HG02759 (cell line): ENCODE measurements around the gene PITHD1.
A peak's percentile ranks its signal among the peaks of the same experiment; 100 is the strongest.
"Not testable (repeated sequence)": the region's sequence is repeated elsewhere in the genome, so short reads cannot be mapped to it uniquely, and the experiment has no call there.

Experiments used
- ATAC-seq: cut with Tn5 transposase; IDR thresholded peaks from one replicate; pipeline ENCODE4 v1.9.1; 2021; ENCODE audit warnings: mild to moderate bottlenecking, moderate library complexity; ENCODE audit not compliant: unreplicated experiment

PITHD1 gene, protein sequence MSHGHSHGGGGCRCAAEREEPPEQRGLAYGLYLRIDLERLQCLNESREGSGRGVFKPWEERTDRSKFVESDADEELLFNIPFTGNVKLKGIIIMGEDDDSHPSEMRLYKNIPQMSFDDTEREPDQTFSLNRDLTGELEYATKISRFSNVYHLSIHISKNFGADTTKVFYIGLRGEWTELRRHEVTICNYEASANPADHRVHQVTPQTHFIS

DNA sequence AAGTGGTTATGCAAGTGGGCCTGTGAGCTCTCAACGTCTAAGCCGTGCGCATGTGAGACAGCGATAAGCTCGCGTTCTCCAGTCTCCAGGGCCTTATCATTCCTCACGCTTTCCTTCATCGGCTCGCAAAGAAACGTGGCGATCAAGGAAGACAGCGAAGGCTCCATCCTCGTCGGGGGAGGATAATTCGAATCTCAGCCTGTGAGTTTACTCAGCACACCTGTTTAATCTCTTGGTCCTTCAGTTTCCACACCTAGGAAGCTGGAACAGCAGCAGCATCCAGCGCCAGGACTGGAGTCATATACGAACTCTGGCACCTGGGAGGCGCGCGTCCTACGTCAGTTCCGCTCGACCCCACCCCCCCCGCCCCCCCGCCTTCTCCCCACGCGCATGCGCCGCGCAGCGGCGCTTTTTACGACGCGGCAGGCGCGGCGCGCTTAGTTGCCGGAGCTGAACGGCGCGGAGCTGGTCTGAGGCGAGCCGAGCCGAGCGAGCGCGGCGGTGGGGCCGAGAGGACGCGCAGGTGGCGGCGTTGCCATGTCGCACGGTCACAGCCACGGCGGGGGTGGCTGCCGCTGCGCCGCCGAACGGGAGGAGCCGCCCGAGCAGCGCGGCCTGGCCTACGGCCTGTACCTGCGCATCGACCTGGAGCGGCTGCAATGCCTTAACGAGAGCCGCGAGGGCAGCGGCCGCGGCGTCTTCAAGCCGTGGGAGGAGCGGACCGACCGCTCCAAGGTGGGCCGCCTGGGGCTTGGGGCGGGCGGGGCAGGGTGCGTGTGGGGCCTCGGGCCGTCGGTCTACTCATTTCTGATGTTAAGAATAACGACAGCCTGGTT, at the start of gene PITHD1:
Gene PITHD1, plus strand, starts transcription at position 440 of the 836 bp plus-strand sequence. Its CDS starts 98 bp downstream, at position 538.
- ATAC-seq, result peak; percentile 78

DNA sequence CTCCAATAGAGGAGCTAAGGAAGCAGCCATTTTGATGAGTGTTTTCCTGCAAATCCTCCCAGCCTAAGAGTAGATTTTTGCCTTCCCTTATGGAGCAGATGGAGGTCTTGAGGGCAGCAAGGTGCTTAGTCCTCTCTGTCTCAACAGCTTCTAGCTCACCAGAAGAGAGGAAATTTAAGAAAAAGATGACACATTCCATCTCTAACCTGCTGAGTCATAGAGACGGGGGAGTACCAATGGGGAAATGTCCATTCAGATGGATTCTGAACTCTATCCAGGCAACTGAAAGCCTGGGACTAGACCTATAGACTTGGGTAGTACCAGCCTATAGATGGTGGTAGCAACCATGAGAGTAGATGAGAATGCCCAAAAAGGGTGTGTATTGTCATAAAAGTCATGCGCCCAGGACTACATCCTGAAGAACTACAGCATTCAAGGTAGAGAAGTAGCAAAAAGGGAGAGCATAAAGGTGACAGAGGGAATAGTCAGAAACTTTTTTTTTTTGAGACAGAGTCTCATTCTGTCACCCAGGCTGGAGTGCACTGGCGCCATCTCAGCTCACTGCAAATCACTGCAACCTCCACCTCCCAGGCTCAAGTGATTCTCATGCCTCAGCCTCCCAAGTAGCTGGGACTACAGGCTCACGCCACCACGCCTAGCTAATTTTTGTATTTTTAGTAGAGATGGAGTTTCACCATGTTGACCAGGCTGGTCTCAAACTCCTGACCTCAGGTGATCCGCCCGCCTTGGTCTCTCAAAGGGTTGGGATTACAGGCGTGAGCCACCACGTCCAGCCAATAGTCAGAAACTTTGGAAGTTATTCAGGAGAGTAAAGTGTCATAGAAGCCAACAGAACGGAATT, 45.6 kb upstream of the PITHD1 start:
- ATAC-seq, result no peak

DNA sequence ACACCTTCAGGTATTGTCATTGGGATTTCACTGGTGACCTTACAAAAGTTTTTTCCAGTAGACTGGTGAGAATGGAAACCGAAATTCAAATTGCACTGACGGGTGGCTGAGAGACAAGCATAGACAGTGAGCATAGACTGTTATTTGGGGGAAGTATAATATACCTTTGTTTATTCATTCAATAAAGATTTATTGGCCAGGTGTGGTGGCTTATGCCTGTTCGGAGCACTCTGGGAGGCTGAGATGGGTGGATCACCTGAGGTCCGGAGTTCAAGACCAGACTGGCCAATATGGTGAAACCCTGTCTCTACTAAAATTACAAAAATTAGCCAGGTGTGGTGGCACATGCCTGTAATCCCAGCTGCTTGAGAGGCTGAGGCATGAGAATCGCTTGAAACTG, 44.9 kb upstream of the PITHD1 start:
- ATAC-seq, result not testable (repeated sequence)

DNA sequence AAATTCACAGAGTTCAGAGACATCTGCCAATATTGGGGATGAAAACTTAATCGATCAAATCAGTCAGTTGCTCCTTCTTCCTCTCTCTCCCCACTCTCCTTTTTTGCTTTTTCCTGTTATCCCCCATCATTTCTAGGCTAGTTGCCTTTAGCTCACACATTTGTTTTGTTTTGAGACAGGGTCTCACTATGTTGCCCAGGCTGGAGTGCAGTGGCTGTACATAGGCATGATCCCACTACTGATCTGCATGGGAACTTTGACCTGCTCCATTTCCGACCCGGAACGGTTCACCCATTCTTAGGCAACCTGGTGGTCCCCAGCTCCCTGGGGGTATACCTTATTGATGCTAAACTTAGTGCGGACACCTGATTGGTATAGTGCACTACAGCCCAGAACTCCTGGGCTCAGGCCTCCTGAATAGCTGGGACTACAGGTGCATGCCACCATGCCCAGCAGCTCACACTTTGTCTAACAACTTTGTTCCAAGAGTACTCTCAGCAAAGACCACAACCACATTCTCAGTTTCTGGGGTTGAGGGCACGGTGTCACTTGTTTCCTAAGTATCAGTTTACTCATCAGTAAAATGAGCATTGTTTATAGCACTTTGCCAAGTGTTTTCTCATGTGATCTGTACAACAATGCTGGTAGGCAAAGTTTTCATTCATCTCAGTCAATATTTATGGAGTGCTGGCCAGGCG, 41.6 kb upstream of the PITHD1 start:
- no peak for ATAC-seq

DNA sequence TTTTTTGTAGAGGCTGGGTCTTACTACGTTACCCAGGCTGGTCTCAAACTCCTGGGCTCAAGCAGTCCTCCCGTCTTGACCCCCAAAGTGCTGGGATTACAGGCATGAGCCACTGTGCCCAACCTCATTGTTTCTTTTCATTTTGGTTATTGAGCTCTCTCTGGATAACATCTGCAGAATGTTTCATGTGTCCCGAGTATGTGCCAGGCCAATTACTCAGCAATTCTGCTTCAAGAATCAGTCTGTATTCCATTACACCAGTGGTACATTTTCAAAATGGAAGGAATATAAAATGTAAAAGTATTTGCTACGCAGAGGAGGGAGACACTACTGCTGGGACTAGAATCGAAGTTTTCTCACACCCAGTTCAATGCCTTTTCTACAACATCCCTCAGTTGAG, 36.6 kb upstream of the PITHD1 start:
- no peak for ATAC-seq

DNA sequence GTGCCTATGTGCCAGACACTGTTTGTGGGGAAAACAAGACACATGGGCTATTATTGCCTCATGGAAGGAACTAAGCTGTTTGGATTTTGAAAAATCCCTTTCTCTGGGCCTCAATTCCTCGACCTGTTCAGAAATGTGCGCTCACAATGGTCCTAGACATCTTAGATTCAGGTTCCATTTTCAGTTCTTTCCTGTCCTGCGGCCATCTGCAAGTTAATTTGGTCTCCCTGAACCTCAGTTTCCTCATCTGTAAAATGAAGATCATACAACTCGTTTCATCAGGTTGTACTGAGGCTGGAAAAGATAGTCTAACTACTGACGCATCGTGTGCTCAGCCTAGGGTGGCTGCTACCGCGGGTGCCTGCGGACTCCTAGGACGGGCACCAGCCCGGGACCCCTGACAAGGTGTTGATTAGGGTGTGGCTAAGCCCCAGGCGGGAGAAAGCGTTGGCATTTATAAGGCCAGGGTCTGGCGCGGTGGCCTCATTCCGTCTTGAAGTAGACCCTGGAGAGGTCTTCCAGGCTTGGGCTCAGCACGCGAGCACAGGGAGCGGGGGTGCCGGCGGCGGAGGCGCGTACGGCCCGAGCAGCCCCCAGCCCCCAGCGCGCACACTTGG, 35.4 kb upstream of the PITHD1 start:
- ATAC-seq, result peak; percentile 26

DNA sequence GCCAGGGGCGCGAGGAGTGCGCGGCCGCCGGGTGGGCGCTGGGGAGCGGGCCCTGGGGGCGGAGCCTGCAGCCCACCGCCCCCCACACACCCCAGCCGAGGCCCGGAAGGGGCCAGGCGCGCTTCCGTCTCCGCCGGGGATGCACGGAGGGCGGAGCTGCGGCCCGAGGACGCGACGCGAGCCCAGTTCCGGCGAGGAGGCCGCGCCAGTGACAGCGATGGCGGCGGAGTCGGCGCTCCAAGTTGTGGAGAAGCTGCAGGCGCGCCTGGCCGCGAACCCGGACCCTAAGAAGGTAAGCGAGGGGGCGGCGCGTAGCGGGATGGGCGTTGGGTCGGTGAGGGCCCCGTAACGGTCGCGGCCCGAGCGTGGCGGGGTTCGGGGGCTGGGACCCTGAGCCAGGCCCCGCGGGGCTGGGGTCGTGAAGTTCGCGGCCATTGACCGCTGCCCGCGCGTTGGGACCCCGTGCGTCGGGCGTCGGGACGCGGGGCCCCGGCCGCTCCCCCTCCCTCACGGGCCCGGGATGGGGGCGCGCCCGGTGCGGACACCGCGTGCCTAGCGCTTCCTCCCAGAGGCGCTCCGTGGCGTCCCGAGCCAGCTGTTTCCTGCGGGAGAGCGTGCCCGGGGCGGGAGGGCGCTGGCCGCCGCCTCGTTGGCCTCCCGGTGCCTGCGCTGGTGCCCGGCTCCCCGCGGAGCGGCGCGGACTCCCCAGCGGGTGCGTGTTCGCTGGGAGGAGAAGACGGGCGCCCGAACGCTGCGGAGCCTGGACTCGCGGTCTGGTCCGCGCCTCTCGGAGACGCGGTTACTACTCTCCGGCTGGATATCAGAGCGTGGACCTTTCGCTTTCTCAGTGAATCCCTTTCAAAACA, 34.7 kb upstream of the PITHD1 start, which contains the start of gene ELOA:
Gene ELOA, plus strand, starts transcription at position 185 of the 866 bp plus-strand sequence. Its CDS starts 33 bp downstream, at position 218.
- ATAC-seq, result peak; percentile 86

DNA sequence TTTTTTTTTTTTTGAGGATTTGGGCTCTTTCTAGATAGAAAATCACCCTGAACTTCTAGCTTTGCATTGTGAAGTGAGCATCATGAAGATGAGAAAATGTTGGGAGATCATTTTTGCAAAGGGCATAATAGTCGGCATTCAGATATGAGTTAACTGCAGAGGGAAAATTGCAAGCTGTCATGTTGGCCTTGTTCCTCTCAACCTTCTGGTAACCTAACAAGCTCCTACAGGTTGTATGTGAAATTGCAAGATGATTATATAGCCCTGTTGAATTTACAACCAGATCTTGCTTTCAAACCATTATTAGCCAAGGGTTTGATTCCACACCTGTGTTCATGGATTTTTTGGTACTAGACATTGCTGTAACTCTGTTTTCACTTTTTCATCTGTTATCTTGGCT, 32.7 kb upstream of the PITHD1 start:
- no peak for ATAC-seq

DNA sequence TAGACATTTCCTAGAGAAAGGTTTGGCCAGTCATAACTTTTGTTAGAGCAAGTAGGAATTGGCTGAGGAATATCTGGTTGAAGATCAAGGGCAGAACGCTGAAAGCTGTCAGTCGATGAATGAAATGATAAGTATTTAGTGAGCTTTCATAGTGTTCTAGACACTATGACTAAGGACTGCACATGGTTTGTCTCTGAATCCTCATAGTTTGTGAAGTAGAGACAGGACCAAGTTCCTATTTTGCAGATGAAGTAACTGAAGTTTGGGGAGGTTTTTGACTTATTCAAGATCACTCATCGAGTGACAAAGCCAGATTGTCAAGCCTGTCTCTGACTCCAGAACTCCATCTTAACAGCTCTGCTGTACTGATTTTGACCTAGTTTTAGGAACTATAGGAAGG, 30.2 kb upstream of the PITHD1 start:
- ATAC-seq, result no peak

DNA sequence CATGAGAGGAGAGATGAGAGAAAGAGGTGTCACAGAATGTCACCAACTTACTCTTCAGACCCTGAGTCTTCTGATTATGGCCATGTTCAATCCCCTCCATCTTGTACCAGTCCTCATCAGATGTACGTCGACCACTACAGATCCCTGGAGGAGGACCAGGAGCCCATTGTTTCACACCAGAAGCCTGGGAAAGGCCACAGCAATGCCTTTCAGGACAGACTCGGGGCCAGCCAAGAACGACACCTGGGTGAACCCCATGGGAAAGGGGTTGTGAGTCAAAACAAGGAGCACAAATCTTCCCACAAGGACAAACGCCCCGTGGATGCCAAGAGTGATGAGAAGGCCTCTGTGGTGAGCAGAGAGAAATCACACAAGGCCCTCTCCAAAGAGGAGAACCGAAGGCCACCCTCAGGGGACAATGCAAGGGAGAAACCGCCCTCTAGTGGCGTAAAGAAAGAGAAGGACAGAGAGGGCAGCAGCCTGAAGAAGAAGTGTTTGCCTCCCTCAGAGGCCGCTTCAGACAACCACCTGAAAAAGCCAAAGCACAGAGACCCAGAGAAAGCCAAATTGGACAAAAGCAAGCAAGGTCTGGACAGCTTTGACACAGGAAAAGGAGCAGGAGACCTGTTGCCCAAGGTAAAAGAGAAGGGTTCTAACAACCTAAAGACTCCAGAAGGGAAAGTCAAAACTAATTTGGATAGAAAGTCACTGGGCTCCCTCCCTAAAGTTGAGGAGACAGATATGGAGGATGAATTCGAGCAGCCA, 27.0 kb upstream of the PITHD1 start:
- no peak for ATAC-seq

DNA sequence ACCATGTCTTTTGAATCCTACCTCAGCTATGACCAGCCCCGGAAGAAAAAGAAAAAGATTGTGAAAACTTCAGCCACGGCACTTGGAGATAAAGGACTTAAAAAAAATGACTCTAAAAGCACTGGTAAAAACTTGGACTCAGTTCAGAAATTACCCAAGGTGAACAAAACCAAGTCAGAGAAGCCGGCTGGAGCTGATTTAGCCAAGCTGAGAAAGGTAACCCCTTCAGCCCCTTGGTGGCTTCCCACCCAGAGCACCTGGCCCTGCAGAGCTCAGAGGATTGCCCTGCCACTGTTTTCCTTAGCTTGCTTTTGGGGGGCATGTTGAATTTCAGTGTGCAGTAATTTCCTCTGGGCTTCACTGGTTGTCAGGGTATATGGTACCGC, 26.4 kb upstream of the PITHD1 start:
- ATAC-seq, result no peak

DNA sequence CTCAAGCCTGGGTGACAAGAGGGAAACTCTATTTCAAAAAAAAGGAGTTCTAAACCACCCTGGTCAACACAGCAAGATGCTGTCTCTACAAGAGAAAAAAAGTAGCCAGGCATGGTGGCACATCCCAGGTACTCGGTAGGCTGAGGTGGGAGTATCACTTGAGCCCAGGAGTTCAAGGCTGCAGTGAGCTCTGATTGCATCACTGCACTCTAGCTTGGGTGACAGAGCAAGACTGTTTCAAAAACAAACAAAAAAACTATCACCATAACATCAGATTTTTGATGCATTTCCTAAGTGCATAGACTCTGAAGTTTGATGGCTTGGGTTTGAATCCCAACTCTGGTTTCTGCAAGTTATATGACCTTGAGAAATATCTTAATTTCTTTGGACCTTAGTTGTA, 25.3 kb upstream of the PITHD1 start:
- no peak for ATAC-seq

DNA sequence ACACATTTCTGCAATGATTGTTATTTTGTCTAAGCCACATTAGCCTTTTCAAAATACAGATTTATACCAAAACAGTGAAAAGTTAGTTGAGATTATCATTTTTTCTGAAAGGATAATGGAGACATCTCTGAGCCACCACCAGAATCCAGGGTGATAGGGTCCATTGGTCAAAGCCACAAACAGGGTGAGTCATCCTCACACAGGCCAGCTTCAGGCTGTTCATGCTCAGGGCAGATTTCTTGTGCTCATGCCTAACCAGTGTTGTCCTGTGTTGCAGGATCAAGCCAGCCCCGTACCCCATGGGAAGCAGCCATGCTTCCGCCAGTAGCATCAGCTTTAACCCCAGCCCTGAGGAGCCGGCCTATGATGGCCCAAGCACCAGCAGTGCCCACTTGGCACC, 21.5 kb upstream of the PITHD1 start:
- no peak for ATAC-seq

DNA sequence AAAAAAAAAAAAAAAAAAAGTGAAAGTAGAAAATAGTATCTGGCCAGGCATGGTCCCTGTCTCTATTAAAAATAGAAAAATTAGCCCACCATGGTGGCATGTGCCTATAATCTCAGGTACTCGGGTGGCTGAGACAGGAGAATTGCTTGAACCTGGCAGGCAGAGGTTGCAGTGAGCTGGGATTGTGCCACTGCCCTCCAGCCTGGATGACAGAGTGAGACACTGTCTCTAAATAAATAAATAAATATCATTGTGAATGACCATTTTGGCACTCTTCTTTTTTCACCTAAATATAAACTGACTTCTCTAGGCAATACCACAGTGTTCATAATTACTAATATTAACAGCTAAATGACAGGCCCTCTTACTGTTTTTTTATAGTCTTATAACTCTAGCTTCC, 20.4 kb upstream of the PITHD1 start:
- no peak for ATAC-seq

DNA sequence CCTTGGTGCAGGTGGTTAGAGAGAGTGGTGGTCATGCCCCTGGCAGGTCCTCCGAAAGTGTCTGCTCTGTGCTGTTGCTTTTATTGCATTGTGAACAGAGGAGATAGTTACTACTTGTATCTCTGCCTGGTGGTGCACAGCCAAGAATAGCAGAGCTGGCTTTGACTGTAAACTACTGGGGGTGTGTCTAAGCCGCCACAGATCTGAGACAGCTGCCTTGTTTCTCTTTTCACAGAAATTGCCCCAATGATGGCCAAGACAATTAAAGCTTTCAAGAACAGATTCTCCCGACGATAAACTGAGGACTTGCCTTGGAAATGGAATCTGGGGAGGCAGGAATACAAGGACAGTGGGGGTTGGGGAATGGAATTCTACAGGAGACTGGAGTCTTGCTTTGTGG, 18.9 kb upstream of the PITHD1 start:
- ATAC-seq, result no peak

DNA sequence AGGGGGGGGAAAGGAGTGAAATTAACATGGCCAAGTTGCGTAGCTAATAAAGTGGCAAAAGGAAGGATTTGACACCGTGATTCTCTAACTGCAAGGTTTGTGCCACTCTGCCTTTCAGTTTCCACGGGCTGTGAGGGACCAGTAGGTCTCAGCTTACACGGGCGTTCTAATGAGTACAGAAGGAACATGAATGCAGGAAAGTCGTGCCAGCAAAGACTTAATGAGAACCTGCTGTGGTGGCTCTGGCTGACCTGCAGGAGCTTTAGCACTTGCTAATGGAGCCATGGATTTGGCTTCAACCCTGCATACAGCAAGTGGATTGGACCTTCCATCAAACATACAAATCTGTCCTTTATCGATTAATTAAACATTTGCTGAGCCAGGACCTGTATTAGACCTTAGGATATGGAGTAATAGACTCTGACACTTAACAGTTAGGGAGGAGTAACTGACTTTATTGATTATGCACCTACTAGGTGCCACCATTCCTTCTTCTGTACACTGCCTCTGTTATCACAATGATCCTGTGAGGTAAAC, 15.1 kb upstream of the PITHD1 start:
- ATAC-seq, result no peak

DNA sequence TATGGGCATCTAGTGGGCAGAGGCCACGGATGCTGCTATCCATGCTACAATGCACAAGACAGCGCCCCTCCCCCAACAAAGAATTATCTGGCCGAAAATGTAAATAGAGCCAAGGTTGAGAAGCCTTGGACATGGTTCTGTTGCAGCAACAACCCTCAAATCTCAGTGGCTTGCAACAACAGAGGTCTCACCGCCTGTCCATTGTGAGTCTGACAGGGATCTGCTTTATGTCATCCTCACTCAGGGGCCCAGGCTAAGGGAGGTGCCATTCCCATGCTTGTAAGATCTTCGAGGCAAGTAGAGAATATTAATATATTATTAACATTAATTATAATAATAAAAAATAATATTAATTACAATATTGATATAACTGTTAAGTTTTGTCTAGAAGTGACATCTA, 9.5 kb upstream of the PITHD1 start:
- ATAC-seq, result no peak

DNA sequence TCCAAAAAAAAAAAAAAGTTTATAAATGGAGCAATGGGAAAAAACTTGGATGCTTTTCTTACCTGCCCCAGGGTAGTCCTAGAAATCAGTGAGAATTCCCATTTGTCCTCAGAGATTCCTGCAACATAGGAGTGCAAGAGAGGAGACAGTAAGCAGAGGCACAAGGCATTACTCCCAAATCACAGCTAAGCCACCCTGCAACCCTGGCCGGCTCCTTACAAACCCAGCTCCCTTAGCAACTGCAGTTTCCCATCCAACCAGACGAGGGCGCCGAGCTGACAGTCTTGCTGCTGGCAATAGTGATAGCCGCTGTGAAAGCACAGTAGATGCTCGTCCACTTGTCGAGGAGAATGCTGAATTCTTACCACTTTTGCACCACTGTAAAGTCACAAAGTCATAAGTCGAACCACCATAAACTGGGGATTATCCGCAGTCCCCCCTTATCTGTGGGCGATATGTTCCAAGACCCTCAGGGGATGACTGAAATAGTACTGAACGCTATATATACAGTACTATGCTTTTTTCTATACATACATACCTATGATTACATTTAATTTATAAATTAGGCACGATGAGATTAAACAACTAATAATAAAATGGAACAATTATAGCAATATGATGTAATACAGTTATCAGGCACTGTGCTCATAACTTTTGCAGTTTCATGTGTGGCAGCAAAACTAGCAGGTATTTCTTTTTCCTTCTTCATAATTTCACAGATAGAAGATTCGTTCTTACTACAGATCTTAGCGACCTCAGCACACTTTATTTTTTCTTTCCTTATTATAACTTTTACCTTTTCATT, 6.0 kb upstream of the PITHD1 start:
- ATAC-seq, result peak; percentile 60
